Measurements from ENCODE around the gene HMSD.
A peak's percentile ranks its signal among the peaks of the same experiment; 100 is the strongest.
"Not testable (repeated sequence)": the region's sequence is repeated elsewhere in the genome, so short reads cannot be mapped to it uniquely, and the experiment has no call there.

HMSD gene

DNA sequence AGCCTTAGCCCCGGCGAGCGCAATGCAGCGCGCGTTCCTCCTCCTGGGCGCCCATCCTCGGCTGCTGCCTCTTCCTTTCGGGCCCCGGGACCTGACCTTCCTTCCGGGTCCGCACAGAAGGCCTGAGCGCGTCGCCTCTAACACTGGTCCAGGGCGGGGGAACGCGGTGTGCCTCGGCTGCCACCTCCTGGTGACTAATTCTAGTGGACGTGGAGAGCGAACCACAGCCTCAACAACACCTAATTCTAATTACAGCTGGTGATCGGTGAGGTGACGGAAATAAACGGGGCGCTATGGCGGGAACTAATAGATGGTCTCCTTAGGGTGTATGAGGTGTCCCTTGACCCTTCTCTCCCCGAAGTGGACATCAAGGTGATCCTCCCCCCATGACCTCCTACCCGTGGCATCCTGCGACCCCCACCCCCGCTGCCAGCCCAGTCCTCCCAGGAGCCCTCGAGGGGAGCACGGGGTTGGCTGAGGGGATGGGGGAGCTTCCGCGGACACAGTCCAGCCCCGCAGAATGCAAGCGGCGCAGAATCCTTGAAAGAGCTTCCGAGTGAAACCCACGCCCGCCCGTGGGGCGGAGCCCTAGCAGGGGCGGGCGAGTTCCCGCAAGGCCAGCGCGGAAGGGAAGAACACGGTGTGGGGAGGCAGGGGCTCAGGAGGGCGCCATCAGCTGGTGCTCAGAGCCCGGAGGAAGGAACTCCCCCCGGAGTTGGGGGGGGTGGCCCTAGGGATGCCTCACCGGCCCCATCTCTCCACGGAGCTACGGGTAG lies 12.8 kb upstream of the HMSD start:
- Mint-ChIP-seq H3K27ac (no peak overlapping the region), H3K36me3 (ENCODE audit: low read depth) (no peaks in the 10 kb centered on the region), H3K4me1 (ENCODE audit: low read depth) (peaks cover 5% of the 10 kb centered on the region), H3K9me3 (no peaks in the 10 kb centered on the region), H3K4me3 (peak overlapping the region; percentile 50), H3K27me3 (peaks cover 38% of the 10 kb centered on the region)
- peak; percentile 55 for DNase-seq

- Mint-ChIP-seq H3K4me1 (ENCODE audit: low read depth) (peaks cover 5% of the 10 kb centered on the region), H3K36me3 (ENCODE audit: low read depth) (no peaks in the 10 kb centered on the region), H3K27me3 (peaks cover 44% of the 10 kb centered on the region), H3K27ac (no peak overlapping the region), H3K4me3 (no peak overlapping the region), H3K9me3 (no peaks in the 10 kb centered on the region)
- no peak for DNase-seq
These were observed 12.1 kb upstream of the HMSD start for GRCh38 chr18:63936932-63937393.

DNA sequence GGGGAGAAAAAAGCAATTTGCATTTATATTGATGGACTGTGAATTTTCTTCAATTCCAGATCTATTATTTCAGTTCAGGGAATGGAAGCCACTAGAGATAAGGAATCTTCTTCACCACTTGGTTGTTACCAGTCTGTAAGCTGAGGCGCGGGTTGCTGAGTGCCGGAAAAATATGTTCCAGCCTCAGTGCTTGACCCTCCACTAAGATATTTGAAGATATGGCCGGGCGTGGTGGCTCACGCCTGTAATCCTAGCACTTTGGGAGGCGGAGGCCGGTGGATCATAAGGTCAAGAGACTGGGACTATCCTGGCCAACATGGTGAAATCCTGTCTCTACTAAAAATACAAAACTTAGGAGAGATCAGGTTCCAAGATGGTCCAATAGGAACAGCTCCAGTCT lies 9.1 kb upstream of the HMSD start:
- Mint-ChIP-seq H3K4me1 (ENCODE audit: low read depth) (peaks cover 5% of the 10 kb centered on the region), H3K36me3 (ENCODE audit: low read depth) (no peaks in the 10 kb centered on the region), H3K9me3 (no peaks in the 10 kb centered on the region), H3K4me3 (no peak overlapping the region), H3K27ac (no peak overlapping the region), H3K27me3 (peaks cover 52% of the 10 kb centered on the region)
- DNase-seq: no peak

DNA sequence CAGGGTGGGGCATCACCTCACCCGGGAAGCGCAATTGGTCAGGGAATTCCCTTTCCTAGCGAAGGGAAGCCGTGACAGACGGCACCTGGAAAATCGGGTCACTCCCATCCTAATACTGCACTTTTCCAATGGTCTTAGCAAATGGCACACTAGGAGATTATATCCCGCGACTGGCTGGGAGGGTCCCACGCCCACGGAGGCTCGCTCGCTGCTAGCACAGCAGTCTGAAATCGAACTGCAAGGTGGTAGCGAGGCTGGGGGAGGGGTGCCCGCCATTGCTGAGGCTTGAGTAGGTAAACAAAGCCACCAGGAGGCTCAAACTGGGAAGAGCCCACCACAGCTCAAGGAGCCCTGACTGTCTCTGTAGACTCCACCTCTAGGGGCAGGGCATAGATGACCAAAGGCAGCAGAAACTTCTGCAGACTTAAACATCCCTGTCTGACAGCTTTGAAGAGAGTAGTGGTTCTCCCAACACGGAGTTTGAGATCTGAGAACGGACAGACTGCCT lies 8.5 kb upstream of the HMSD start:
- DNase-seq; H3K4me1 Mint-ChIP-seq (ENCODE audit: low read depth); H3K27ac Mint-ChIP-seq; H3K36me3 Mint-ChIP-seq (ENCODE audit: low read depth); H3K4me3 Mint-ChIP-seq; H3K9me3 Mint-ChIP-seq: not testable (repeated sequence)
- H3K27me3 Mint-ChIP-seq: peaks cover 53% of the 10 kb centered on the region

DNA sequence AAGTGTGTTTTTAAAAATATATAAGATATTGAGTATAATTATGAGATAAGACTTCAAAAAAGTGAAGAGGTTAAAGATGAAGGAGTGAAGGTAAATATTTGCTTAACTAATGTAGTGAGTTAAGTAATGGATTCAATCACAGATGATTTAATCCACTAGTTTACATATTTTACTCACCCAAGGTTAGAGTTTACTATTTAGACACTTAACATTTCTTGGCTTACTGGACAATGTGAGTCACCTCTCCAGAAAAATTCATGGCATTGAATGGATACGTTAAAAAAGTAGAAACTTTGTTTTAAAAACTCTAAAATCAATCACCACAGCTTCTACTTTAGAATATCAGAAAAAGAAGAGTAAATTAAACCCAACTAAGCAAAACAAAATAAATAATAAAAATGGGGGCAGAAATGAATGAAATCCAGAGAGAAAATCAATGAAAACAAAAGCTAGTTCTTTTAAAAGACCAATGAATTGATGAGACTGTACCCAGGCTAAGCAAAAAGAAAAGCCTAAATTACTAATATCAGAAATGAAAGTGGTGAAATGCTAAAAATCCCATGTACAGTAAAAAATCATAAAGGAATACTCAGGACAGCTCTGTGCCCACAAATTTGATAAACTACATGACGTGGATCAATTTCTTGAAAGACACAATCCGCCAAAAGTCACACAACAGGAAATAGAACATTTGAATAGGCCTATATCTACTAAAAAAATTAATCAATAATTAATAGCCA lies 1.9 kb upstream of the HMSD start:
- no peak for DNase-seq
- no peak overlapping the region for H3K4me3 Mint-ChIP-seq
- H3K27ac Mint-ChIP-seq: peak overlapping the region; percentile 31

DNA sequence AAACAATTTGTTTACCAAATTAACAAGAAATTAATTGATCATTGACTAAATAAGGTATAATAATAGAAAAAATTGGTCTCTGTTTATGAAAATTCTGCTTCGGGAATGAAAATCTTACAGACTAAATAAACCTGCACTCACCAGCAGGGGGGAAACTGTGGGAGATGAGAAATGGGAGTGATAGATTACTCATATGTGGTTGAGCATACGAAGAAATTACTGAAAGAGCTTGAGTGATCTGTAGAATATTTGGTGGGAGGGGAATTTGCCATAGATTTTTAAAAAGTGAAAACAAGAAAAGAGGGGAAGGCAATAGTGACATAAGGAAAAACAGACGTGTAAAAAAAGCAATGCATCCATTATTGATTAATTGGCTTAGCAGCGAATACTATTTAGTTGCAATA lies 2.2 kb downstream of the HMSD start:
- peaks cover 4% of the 10 kb centered on the region for H3K36me3 Mint-ChIP-seq (ENCODE audit: low read depth)
- H3K9me3 Mint-ChIP-seq: peaks cover 5% of the 10 kb centered on the region
- H3K4me1 Mint-ChIP-seq (ENCODE audit: low read depth): peaks cover 46% of the 10 kb centered on the region
- H3K4me3 Mint-ChIP-seq: peak overlapping the region; percentile 45
- H3K27me3 Mint-ChIP-seq: peaks cover 41% of the 10 kb centered on the region
- peak overlapping the region; percentile 83 for H3K27ac Mint-ChIP-seq
- DNase-seq: no peak

More for the DNA sequence above, 1.9 kb upstream of the HMSD start:
- Mint-ChIP-seq H3K27me3 (peaks cover 57% of the 10 kb centered on the region), H3K36me3 (ENCODE audit: low read depth) (peaks cover 4% of the 10 kb centered on the region), H3K4me1 (ENCODE audit: low read depth) (peaks cover 40% of the 10 kb centered on the region), H3K9me3 (peaks cover 5% of the 10 kb centered on the region)

- H3K4me3 Mint-ChIP-seq: no peak overlapping the region
- H3K27ac Mint-ChIP-seq: no peak overlapping the region
- no peak for DNase-seq
- H3K4me1 Mint-ChIP-seq (ENCODE audit: low read depth): peaks cover 35% of the 10 kb centered on the region
- H3K36me3 Mint-ChIP-seq (ENCODE audit: low read depth): peaks cover 4% of the 10 kb centered on the region
- H3K27me3 Mint-ChIP-seq: peaks cover 38% of the 10 kb centered on the region
- H3K9me3 Mint-ChIP-seq: peaks cover 5% of the 10 kb centered on the region
These were observed 4.7 kb downstream of the HMSD start for GRCh38 chr18:63953811-63954210.

GRCh38 chr18:63956755-63957154 lies 7.7 kb downstream of the HMSD start:
- Mint-ChIP-seq H3K27me3 (peaks cover 51% of the 10 kb centered on the region), H3K36me3 (ENCODE audit: low read depth) (peaks cover under 1% of the 10 kb centered on the region), H3K9me3 (peaks cover under 1% of the 10 kb centered on the region), H3K27ac (no peak overlapping the region), H3K4me1 (ENCODE audit: low read depth) (peaks cover 12% of the 10 kb centered on the region), H3K4me3 (no peak overlapping the region)
- DNase-seq: no peak

GRCh38 chr18:63960891-63961290 lies 11.8 kb downstream of the HMSD start:
- Mint-ChIP-seq H3K4me3 (no peak overlapping the region), H3K4me1 (ENCODE audit: low read depth) (peaks cover 9% of the 10 kb centered on the region), H3K27me3 (peaks cover 35% of the 10 kb centered on the region), H3K36me3 (ENCODE audit: low read depth) (no peaks in the 10 kb centered on the region), H3K9me3 (no peaks in the 10 kb centered on the region), H3K27ac (no peak overlapping the region)
- no peak for DNase-seq

DNA sequence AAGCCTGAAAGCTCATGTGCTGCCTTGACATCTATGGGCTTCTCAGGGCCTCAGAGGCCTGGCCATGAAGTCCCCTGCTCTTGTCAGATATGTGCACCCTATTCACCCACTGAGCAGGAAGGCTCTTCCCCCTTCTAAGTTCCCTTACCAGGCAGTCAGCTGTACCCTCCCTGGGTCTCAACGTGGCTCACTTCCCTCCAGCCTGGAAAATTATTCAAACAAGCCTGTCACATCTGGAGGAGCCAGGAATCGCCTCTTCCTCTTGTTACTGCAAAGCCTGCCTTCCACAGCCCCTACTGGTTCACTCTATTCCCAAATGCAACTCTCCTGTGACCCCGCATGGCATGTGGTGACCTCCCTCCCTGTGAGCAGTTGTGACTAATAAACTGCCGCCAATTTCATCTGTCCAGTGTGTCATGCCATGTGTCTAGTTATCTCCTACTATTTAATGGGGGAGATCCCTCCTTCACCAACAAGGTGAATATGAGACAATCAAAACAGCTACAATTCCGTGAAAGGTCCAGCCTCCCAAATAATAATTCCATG lies 12.4 kb downstream of the HMSD start:
- Mint-ChIP-seq H3K4me1 (ENCODE audit: low read depth) (peaks cover 8% of the 10 kb centered on the region), H3K9me3 (no peaks in the 10 kb centered on the region), H3K36me3 (ENCODE audit: low read depth) (no peaks in the 10 kb centered on the region), H3K27ac (no peak overlapping the region), H3K27me3 (peaks cover 29% of the 10 kb centered on the region), H3K4me3 (no peak overlapping the region)
- DNase-seq: no peak

DNA sequence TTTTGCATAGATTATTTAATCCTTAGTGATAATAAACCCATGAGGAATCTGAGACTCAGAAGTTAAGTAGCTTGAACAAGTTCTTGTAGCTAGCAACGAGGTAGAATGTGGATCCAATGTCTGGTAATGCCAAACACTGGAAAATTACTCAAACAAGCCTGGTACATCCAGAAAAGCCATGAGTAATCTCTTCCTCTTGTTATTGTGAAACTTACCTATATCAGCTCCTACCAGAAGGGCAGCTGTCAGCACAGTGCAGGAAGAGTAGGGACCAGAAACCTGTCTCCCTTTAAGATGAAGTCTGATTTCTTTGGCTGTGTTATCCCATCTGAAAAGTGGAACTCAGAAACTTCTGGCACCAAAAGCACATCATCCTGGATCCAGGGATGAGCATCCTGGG lies 13.0 kb downstream of the HMSD start:
- no peak overlapping the region for H3K27ac Mint-ChIP-seq
- no peaks in the 10 kb centered on the region for H3K9me3 Mint-ChIP-seq
- no peak overlapping the region for H3K4me3 Mint-ChIP-seq
- H3K4me1 Mint-ChIP-seq (ENCODE audit: low read depth): peaks cover 5% of the 10 kb centered on the region
- H3K36me3 Mint-ChIP-seq (ENCODE audit: low read depth): no peaks in the 10 kb centered on the region
- peaks cover 23% of the 10 kb centered on the region for H3K27me3 Mint-ChIP-seq
- DNase-seq: no peak

- Mint-ChIP-seq H3K27me3 (peaks cover 17% of the 10 kb centered on the region), H3K27ac (no peak overlapping the region), H3K4me1 (ENCODE audit: low read depth) (peaks cover 5% of the 10 kb centered on the region), H3K9me3 (no peaks in the 10 kb centered on the region), H3K4me3 (no peak overlapping the region), H3K36me3 (ENCODE audit: low read depth) (no peaks in the 10 kb centered on the region)
- peak; percentile 41 for DNase-seq
These were observed 14.6 kb downstream of the HMSD start for GRCh38 chr18:63963615-63964256.

DNA sequence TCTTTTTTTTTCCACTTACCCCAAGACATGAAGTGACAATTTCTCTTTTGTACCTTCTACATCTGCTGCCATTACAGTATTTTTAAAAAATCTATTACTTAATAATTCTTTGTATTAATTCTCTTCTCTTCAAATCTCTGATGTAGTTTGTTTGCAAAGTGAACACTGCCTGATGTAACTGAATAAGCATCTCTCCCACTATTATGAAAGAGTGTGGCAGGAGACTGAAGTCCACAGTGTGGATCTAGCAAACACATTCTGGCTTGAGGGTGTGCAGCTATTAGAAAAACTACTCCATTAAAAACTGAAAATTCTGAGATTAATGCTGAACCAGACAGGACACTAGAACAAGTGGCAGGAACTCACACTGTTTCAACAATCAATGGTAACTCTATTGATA lies 15.8 kb downstream of the HMSD start:
- no peak overlapping the region for H3K27ac Mint-ChIP-seq
- H3K4me1 Mint-ChIP-seq (ENCODE audit: low read depth): peaks cover 15% of the 10 kb centered on the region
- H3K9me3 Mint-ChIP-seq: no peaks in the 10 kb centered on the region
- peaks cover 10% of the 10 kb centered on the region for H3K27me3 Mint-ChIP-seq
- H3K4me3 Mint-ChIP-seq: no peak overlapping the region
- H3K36me3 Mint-ChIP-seq (ENCODE audit: low read depth): peaks cover 3% of the 10 kb centered on the region
- no peak for DNase-seq

GRCh38 chr18:63965716-63966330 lies 16.7 kb downstream of the HMSD start:
- no peak overlapping the region for H3K4me3 Mint-ChIP-seq
- H3K36me3 Mint-ChIP-seq (ENCODE audit: low read depth): peaks cover 5% of the 10 kb centered on the region
- no peak for DNase-seq
- H3K4me1 Mint-ChIP-seq (ENCODE audit: low read depth): peaks cover 18% of the 10 kb centered on the region
- no peak overlapping the region for H3K27ac Mint-ChIP-seq
- no peaks in the 10 kb centered on the region for H3K9me3 Mint-ChIP-seq
- peaks cover 10% of the 10 kb centered on the region for H3K27me3 Mint-ChIP-seq
